ENCODE measurements around the gene DGKZ. TPM values are rescaled to one million over a fixed set of nuclear protein-coding genes. Genes with fewer than 3 reads are reported as not detected.

The DGKZ gene
- total and polyA plus RNA-seq, 2 of the 13 experiments (the other 11 are each of a cell fraction or from before 2014, with no cell fraction given), result 15.8 to 20.7 TPM

DNA sequence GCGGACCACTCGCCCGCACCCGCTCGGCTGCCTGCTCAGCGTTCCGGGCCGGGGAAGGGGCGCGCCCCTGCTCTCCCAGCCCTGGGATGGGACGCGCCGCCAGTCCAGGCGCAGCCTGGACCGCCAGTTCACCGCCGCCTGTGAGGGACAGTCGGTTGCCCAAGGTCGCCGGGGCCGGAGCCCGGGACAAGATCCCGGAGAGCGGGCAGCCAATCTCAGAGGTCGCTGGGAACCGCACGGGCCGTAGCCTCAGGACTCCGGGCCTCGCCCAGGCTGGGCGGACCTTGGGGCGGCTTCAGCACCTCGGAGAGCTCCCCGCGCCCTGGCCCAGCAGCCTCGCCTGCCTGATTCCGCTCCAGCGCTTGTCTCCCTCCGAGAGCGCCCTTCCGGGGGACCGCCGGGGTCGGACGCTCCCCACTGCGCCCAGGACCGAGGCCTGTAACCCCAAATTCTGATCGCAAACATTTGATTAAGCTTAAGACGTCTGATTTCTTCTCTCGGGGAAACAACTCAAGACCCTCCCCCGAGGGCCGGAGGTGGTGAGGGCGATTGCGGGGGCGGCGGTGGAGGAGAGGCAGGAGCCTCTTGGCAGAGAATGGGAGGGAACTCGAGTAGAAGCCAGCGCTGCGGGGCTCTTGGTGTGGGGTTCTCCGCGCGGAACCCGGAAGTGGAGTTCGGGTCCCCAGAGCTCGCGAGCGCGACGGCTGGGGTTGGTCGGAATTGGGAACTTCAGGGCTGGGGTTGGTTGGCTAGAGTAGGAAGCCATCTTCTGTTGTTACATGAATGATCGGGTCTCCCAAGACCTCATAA is 45.4 kb downstream of the DGKZ start (continued):
- TF ChIP-seq, protein P1, sequence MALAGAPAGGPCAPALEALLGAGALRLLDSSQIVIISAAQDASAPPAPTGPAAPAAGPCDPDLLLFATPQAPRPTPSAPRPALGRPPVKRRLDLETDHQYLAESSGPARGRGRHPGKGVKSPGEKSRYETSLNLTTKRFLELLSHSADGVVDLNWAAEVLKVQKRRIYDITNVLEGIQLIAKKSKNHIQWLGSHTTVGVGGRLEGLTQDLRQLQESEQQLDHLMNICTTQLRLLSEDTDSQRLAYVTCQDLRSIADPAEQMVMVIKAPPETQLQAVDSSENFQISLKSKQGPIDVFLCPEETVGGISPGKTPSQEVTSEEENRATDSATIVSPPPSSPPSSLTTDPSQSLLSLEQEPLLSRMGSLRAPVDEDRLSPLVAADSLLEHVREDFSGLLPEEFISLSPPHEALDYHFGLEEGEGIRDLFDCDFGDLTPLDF (CRISPR knock-in tag; IDR thresholded peaks at IDR 0.05), result peak; percentile 91
- TF ChIP-seq, protein P2, sequence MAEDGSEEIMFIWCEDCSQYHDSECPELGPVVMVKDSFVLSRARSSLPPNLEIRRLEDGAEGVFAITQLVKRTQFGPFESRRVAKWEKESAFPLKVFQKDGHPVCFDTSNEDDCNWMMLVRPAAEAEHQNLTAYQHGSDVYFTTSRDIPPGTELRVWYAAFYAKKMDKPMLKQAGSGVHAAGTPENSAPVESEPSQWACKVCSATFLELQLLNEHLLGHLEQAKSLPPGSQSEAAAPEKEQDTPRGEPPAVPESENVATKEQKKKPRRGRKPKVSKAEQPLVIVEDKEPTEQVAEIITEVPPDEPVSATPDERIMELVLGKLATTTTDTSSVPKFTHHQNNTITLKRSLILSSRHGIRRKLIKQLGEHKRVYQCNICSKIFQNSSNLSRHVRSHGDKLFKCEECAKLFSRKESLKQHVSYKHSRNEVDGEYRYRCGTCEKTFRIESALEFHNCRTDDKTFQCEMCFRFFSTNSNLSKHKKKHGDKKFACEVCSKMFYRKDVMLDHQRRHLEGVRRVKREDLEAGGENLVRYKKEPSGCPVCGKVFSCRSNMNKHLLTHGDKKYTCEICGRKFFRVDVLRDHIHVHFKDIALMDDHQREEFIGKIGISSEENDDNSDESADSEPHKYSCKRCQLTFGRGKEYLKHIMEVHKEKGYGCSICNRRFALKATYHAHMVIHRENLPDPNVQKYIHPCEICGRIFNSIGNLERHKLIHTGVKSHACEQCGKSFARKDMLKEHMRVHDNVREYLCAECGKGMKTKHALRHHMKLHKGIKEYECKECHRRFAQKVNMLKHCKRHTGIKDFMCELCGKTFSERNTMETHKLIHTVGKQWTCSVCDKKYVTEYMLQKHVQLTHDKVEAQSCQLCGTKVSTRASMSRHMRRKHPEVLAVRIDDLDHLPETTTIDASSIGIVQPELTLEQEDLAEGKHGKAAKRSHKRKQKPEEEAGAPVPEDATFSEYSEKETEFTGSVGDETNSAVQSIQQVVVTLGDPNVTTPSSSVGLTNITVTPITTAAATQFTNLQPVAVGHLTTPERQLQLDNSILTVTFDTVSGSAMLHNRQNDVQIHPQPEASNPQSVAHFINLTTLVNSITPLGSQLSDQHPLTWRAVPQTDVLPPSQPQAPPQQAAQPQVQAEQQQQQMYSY (CRISPR knock-in tag; IDR thresholded peaks at IDR 0.05), result peak; percentile 97
- TF ChIP-seq ZNF17 (CRISPR knock-in tag; IDR thresholded peaks at IDR 0.05), result peak; percentile 99
- peak; percentile 99 for TF ChIP-seq FOXC1 (CRISPR knock-in tag; IDR thresholded peaks at IDR 0.05; ENCODE audit: borderline replicate concordance)
- peak; percentile 93 for TF ChIP-seq GZF1 (CRISPR knock-in tag; IDR thresholded peaks at IDR 0.05)
- TF ChIP-seq PHF21A (CRISPR knock-in tag; IDR thresholded peaks at IDR 0.05), result no peak; the same call in 1 of the 2 replicates
- TF ChIP-seq MED8 (CRISPR knock-in tag; IDR thresholded peaks at IDR 0.05; ENCODE audit: insufficient replicate concordance), result peak; percentile 23
- peak; percentile 84 for TF ChIP-seq TAF15 (IDR thresholded peaks at IDR 0.05; ENCODE audit: low read depth, low read length, poor library complexity, severe bottlenecking)
- peak; percentile 99 for TF ChIP-seq MIER2 (CRISPR knock-in tag; IDR thresholded peaks at IDR 0.05)
- no peak; the same call in 1 of the 2 replicates for TF ChIP-seq NFYB (CRISPR knock-in tag; IDR thresholded peaks at IDR 0.05)
- TF ChIP-seq ZMYM3 (CRISPR knock-in tag; IDR thresholded peaks at IDR 0.05), result peak; percentile 53; the same call in 1 of the 2 replicates
- no peak for TF ChIP-seq RBFOX2 (IDR thresholded peaks at IDR 0.05; ENCODE audit: low read depth, low read length)
- peak; percentile 88 for TF ChIP-seq TOPORS (CRISPR knock-in tag; IDR thresholded peaks at IDR 0.05)
- TF ChIP-seq ZNF781 (CRISPR knock-in tag; IDR thresholded peaks at IDR 0.05; ENCODE audit: borderline replicate concordance, not compliant biosample characterization), result peak; percentile 99
- TF ChIP-seq KDM5B (CRISPR knock-in tag; IDR thresholded peaks at IDR 0.05; ENCODE audit: borderline replicate concordance), result peak; percentile 98
- TF ChIP-seq, protein P3, sequence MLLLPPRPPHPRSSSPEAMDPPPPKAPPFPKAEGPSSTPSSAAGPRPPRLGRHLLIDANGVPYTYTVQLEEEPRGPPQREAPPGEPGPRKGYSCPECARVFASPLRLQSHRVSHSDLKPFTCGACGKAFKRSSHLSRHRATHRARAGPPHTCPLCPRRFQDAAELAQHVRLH (CRISPR knock-in tag; IDR thresholded peaks at IDR 0.05; ENCODE audit: borderline replicate concordance, low read depth), result peak; percentile 99
- TF ChIP-seq ZNF776 (CRISPR knock-in tag; IDR thresholded peaks at IDR 0.05), result peak; percentile 99
- TF ChIP-seq RAD51 (IDR thresholded peaks at IDR 0.05; ENCODE audit: borderline replicate concordance), result no peak
- peak; percentile 91 for TF ChIP-seq MEF2D (CRISPR knock-in tag; IDR thresholded peaks at IDR 0.05)
- peak; percentile 98 for TF ChIP-seq ZNF547 (CRISPR knock-in tag; IDR thresholded peaks at IDR 0.05)
- TF ChIP-seq ZNF552 (CRISPR knock-in tag; IDR thresholded peaks at IDR 0.05; ENCODE audit: borderline replicate concordance), result 0 out of 2 replicates have a peak, but pooled peaks have one; percentile 63
- peak; percentile 61; the same call in 1 of the 2 replicates for TF ChIP-seq ADNP (CRISPR knock-in tag; IDR thresholded peaks at IDR 0.05)
- TF ChIP-seq MBD4 (IDR thresholded peaks at IDR 0.05; ENCODE audit: borderline replicate concordance, low read length), result no peak
- peak; percentile 99 for TF ChIP-seq SALL2 (CRISPR knock-in tag; IDR thresholded peaks at IDR 0.05)
- peak; percentile 87; the same call in 1 of the 2 replicates for TF ChIP-seq ZNF674 (CRISPR knock-in tag; IDR thresholded peaks at IDR 0.05; ENCODE audit: low read depth)

Measured in HepG2 (cell line).